Activated CD4-positive, alpha-beta T cell treated with anti-CD3 and anti-CD28 coated beads for 24 hours (primary cell): ENCODE measurements around the gene H2BK1.

Experiments
- DNase-seq, 2 donors: peaks; one replicate each; pipeline ENCODE4 v3.0.0-alpha.2; 2020; ENCODE audit warnings: low read depth in 2 of 2

The H2BK1 gene

DNA sequence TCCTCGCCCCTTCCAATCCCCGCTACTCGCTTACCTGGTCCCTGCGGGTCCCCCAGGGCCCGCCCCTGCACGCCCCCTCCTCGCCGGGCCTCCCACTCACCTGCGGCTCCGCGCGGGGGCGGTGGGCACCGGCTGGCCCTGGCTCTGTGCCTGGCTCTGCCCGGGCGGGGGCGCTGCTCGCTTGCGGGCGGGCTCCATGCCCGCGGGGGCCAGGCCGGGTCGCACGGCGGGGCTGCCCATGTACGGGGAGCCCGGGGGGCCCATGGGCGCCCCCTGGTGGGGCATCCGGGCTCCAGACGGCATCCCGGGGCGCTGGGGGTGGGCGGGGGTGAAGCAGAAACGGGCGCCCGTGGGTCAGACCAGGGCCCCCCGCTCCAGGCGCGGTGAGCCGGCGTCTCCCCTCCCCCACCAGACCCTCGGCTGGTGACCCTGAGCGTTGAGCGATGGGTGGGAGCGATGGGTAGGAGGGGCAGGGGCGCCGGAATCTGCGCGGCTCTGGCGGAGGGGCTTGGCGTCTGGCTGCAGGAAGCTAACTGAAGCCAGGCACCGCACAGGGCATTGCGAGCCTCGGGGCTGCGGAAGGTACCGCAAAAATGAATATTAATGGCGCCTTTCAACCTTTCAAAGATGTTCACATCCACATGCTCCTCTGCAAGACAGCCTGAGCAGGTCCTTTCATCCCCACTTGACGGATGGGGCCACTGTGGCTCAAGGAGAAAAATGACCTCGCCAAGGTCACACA, 35.2 kb upstream of the H2BK1 start:
- DNase-seq: no peak

DNA sequence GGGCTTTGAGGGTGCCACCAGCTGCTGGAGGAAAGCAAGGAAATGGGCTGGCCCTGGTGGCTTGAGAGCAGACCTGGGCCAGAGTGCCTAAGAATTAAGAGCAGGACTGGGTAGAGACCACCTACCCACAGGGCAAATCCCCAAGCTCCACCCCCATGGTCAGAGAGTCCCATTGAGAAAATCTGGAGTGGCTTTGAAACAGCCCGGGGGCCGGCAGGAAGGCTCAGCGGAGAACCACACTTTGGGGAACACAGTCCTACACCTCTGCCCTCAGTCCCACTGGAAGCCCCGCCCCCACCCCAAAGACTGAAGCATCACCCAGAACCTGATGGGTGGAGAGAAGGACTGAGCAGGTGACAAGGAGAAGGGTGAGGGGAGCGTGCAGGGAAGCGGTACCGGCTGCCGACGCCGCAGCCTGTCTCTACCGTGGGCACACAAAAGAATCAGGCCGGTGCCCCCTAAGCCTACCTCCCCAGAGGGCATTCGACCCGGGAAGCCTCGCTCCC, 34.6 kb upstream of the H2BK1 start:
- DNase-seq: no peak

DNA sequence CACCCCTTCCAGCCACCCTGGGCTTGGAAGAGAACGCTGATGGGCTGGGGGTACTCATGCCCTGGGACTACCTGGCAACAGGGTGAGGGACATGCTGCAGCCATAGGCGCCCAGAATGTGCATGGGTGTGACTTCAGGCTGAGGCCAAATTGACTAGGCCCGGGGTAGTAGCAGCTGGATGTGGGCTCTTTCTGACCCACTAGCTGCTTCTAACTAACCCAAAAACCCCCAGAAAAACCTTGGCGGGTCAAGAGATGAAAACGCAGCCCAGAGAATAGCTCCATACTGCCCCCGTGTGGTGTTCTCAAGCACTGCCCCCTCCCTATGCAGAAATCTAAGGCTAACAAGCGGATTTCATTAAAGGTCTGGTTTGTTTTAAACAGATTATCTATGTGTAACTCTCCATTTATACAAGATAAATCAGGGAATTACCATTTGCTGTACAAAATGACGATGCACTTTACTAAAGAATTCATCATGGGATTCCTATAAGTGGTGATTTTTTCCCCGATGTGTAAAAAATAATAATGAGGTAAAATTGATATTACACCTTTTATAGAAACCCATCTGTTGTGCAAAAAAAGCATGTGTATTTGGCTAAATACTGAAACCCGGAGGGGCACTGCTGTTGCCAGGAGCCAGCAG, 34.0 kb upstream of the H2BK1 start:
- peak; percentile 49 to 56 for DNase-seq

DNA sequence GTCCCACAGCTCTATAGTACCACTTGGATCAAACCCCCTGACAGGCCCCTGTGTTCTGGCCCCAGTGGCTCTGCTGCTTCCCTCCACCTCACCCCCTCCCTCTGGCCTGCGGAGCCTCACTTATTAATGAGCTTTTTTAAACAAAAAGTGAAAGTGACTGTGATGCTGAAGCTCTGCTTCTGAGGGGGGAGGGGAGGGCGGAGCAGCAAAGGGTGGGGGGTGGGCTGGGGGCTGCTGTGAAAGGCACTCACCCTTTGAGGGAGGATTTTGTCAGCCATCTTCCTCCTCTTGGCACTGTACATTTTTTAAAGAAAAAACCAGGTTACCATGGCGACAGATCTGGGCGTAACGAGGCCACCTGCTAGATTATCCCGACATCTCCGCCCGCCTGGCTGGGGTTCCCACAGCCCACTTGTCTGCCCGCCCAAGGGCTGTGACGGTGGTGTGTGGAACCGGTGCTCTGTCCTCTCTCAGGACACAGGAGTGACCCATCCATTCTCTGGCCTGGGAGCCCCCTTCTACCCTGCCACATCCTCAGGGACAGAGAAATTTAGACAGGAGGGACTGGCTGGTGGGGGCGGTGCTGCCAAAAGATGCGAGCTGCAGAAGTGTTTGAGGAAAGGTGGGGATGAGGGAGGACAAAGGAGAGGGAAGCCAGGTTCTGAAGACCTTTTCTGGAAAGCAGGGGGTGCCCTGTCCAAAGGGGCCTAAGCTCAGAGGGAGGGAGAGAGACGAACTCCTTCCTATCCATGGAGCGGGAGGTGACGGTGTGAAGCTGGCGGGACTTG, 33.3 kb upstream of the H2BK1 start:
- no peak for DNase-seq

DNA sequence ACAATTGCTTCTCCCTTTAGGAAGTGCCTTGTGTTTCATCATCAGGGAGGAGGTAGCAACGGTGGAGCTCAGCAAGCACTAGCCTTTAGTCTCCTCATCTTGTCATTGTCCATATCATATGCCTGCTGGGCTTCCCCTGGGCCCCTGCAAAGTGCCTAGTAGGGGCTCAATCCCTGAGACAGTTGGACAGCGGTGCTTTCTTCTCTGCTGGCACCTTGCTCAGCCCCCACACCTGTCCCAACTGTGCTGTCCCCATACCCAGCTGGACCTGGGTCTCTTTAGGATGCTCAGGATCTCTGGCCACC, 32.7 kb upstream of the H2BK1 start:
- DNase-seq: no peak

DNA sequence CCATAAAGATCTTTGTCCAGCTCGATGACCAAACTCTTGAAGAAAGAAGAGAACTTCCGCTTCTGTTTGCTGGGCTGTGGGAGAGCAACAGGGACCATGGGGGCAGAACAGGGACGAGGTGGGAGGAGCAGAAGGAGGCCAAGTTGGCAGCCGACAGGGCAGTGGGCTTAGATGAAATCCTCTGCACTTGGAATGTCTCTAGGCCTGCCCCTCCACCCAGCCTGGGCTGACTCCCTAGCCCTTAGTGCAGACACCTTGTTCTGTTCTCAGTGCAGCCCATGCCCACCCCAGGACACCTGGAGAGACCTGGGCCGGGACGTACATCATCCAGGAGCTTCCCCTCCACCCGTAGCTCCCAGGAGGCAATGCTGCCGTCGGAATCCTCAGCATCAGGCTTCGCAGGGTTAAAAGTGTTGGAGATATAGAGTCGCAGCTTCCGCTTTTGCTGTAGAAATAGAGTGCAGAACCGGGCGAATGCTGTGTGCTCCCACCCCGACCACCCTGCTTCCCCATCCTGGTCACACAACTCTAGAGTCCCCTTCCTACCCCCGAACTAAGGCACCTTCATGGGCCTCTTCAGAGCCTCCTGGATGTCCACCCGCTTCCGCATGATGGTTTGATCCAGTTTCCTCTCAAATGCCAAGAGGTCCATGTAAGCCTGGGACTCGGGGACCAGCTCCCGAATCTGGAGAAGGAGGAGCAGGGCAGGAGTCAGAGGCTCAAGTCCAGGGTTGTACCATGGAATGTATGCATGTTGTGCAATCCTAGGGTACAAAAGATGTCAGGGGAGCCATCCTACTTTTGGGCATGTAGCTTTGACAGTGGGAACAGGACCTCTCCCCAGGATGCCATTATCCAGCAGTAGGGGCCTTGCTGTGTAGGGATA, 32.1 kb upstream of the H2BK1 start:
- no peak for DNase-seq

DNA sequence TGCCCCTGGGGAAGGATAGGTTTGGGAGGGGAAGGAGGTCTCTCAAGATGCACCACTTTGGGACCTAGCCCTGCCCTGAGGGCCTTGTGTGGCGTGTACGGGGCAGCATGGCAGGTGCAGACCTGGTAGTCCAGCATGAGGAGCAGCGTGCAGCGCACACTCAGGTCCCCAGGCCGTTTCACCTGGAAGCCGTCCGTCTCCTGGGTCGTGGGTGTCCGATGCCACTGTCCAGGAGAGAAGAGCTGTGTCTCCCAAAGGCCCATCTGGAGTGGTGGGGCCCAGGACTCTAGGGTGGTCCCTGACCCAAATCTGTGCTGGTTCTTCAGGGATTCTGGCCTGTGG, 31.4 kb upstream of the H2BK1 start:
- DNase-seq: no peak

DNA sequence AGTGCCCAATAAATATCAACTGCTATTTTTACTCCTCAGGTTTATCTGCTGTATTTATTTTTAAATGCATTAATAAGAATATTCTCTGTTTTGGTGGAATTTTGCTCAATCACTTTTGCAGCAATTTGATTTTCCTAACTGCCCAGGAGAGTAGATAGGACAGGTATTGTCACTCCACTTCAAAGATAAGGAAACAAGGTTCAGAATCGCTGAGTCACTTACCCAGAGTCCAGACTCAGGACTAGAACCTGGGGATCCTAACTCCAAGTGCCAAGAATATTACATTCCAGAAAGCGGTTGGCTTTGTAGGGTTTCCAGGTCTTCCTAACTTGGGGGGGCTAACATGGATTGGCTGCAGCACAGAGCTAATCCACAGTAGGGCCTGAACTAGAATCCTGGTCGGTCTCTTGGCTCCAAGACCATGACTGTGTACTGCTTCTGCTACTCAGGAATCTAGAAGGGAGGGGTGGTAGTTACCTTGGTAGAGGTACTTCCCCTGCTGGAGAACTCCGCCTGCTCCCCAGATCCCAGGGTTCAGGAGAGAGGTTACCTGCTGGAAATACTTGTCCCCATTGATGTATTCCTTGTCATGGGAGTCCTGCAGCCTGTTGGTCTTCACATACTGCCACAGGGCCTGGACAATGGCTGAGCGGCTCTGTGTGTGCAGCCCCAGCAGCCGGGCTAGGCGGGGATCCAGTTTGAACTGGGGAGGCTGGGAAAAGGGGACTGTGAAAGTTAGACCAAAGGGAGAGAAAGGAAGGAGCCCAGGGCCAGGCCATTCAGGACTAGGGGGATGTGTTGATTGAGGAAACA, 30.9 kb upstream of the H2BK1 start:
- no peak for DNase-seq

DNA sequence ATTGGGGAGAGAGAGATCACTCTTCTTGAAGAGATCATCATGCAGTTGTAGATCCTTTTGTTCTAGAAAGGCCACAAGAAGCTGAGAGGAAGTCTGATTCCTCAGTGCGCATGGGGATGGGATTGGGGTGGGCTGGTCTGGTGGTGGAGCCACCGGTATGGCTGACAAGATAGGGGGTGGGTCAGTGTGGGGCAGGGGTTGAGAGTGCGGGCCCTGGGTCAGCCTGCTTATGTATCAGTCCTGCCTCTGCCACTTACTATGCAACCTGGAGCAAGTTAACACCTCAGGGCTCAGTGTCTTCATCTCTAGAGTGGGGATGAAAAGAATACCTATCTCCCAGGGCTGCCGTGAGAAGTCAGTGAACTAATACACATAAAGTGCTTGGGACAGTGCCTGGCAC, 30.2 kb upstream of the H2BK1 start:
- DNase-seq: no peak

DNA sequence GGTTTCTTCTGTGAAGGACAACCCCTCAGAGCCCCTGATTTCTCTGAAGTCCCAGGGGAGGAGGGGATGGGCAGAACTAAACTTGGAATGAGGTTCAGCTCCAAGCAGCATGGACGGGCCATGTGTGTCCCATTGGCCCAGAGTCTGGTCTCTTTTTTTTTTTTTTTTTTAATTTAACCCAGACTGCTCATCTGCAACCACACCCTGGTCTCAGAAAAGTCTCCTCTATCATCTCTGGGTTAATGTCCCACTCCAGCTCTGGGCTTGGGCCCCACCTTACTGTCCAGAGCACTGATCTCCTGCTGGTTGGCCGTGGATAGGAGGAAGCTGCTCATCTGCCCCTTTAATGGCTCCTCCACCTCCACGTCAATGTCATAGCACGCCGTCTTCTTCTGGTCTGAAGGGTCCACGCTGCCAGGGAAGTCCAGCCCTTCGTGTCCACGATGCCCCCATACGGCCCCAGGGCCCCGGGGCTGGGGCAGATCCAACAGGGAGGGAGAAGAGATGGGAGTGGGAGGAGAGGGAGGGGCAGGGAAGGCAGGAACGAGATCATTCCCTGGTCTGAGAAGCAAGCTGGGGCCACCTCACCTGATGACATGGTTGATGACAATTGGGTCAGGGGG, 29.7 kb upstream of the H2BK1 start:
- DNase-seq: no peak

DNA sequence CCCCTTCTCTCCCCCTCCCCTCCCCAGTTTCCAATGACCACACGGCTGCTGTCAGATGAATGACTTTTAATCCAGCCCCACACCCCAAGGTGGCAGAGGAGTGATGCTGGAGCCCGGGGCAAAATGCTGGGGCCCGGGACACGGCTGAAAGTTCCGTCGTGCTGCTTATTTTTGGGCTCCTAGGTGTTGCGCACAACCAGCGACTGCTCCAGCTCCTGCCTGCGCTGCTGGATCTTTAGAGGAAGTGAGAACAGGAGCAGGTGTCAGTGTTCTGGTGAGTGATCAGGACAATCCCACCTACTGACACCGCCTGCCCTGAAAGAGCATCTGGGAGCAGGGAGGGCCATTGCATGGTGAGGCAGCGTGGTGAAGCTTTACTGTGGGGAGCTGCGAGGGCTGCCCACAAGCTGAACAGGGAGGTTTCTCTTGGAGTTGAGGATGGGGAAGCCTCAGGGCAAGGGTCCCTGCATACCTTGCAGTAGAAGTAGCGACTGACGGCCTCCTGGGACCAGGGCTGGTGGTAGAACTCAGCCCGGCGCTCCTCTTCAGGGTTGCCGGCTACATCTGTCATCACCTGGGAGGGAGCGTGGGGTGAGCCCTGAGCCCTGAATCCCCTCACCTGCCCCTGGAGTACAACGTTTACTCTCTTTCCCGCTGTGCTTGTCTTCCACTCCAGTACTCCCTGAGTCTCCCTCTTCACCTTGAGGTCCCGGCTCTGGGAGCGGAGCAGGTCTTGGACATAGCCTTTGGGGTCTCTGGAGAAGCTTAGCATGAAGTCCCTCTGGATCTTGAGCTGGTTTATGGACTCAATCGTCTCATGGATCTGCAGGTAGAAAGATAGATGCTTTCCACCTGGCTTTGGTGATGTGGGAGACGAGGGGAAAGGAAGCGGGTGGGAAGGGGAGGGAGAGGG, 28.9 kb upstream of the H2BK1 start:
- DNase-seq: no peak

DNA sequence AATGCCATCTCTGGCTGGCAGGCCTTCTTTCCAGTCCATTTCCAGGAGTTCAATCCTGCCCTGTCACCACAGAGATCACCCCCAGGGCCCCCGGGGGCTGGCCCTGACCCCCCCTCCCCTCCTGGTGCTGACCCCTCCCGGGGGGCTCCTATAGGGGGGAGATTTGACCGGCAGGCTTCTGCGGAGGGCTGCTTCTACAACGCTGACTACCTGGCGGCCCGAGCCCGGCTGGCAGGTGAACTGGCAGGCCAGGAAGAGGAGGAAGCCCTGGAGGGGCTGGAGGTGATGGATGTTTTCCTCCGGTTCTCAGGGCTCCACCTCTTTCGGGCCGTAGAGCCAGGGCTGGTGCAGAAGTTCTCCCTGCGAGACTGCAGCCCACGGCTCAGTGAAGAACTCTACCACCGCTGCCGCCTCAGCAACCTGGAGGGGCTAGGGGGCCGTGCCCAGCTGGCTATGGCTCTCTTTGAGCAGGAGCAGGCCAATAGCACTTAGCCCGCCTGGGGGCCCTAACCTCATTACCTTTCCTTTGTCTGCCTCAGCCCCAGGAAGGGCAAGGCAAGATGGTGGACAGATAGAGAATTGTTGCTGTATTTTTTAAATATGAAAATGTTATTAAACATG, 28.0 kb upstream of the H2BK1 start:
- DNase-seq: no peak

DNA sequence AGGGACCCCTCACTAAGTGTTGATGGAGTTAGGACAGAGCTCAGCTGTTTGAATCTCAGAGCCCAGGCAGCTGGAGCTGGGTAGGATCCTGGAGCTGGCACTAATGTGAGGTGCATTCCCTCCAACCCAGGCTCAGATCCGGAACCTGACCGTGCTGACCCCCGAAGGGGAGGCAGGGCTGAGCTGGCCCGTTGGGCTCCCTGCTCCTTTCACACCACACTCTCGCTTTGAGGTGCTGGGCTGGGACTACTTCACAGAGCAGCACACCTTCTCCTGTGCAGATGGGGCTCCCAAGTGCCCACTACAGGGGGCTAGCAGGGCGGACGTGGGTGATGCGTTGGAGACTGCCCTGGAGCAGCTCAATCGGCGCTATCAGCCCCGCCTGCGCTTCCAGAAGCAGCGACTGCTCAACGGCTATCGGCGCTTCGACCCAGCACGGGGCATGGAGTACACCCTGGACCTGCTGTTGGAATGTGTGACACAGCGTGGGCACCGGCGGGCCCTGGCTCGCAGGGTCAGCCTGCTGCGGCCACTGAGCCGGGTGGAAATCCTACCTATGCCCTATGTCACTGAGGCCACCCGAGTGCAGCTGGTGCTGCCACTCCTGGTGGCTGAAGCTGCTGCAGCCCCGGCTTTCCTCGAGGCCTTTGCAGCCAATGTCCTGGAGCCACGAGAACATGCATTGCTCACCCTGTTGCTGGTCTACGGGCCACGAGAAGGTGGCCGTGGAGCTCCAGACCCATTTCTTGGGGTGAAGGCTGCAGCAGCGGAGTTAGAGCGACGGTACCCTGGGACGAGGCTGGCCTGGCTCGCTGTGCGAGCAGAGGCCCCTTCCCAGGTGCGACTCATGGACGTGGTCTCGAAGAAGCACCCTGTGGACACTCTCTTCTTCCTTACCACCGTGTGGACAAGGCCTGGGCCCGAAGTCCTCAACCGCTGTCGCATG, 27.2 kb upstream of the H2BK1 start:
- DNase-seq: no peak

DNA sequence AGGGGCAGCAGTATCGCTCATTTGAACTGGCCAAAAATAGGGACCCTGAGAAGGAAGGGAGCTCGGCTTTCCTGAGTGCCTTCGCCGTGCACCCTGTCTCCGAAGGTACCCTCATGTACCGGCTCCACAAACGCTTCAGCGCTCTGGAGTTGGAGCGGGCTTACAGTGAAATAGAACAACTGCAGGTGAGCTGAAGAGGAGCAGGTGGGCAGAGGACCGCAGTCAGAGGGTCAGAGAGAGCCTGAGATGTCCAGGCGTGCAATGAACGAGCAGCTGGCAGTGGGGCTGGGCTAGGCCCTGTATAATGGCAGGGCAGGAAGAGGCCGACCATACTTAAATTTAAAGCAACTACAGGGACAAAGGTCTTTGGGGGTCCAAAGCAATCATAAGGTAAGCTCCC, 26.1 kb upstream of the H2BK1 start:
- no peak for DNase-seq

DNA sequence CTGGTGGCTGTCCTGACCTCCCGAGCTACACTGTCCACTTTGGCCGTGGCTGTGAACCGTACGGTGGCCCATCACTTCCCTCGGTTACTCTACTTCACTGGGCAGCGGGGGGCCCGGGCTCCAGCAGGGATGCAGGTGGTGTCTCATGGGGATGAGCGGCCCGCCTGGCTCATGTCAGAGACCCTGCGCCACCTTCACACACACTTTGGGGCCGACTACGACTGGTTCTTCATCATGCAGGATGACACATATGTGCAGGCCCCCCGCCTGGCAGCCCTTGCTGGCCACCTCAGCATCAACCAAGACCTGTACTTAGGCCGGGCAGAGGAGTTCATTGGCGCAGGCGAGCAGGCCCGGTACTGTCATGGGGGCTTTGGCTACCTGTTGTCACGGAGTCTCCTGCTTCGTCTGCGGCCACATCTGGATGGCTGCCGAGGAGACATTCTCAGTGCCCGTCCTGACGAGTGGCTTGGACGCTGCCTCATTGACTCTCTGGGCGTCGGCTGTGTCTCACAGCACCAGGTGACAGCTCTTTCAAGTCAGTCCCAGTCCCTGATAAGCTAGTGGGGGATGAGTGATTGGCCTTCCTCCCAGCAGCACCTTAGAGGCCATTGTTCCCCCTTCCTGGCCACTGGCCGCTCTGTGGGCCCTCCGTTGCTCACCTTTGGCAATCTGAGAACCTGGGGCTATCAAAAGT, 25.0 kb upstream of the H2BK1 start:
- no peak for DNase-seq

DNA sequence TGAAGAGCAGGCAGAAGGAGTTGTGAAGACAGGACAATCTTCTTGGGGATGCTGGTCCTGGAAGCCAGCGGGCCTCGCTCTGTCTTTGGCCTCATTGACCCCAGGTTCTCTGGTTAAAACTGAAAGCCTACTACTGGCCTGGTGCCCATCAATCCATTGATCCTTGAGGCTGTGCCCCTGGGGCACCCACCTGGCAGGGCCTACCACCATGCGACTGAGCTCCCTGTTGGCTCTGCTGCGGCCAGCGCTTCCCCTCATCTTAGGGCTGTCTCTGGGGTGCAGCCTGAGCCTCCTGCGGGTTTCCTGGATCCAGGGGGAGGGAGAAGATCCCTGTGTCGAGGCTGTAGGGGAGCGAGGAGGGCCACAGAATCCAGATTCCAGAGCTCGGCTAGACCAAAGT, 23.5 kb upstream of the H2BK1 start:
- DNase-seq: no peak

DNA sequence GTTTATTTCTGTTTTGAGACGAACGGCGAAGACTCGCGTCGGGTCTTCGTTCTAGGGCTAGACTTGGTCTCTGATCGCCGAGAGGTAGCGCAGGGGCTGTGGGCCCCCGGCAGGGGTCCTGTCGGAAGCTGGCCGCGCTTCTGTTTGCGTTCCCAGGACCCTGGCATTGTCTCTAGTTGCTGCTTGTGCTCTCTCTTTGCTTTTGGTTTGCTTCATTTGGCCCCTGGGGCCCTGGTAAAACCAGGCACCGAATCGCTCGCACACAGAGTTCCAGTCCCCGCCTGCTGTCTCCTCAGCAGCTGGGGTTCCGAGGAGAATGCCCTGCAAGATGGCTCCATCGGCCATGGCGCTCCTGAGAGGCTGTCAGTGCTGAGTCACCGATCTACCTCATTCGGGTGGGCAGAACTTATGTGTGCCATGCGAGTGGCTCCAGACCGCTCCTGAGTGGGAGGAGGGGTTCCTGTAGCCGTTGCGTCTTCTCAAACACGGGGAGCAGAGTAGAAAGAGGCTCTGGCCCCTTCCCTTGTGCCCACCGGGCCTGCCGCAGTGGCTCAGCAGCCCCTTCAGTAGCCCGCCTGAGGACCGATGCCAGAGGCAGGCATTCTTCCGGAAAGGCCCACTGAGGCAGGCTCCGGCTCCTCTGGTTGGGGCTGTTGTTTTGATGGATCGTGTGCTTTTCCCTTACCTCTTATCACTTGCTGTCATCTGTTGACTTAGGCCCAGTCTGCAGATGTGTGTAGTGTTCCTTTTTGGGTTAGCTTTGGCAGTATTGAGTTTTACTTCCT, 22.8 kb upstream of the H2BK1 start:
- peak; percentile 54 to 57 for DNase-seq
